ENCODE results near the gene GLRX.

The GLRX gene

DNA sequence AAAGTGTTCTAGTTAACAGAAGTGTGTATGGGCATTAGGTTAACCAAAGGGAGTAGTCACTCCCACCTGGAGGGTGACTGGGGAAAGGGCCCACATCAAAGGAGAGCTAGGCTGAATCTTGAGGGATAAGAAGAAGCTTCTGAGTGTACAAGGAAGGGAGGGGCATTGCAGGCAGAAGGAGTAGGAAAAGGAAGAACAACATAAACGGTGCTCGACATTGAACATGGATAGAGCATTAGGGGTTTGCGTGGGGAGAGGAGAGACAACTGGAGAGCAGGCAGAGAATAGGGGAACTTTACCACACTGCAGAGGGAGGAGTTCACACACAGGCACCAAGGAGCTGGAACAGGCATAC is 5.3 kb upstream of the GLRX start:
- TF ChIP-seq, protein P1, sequence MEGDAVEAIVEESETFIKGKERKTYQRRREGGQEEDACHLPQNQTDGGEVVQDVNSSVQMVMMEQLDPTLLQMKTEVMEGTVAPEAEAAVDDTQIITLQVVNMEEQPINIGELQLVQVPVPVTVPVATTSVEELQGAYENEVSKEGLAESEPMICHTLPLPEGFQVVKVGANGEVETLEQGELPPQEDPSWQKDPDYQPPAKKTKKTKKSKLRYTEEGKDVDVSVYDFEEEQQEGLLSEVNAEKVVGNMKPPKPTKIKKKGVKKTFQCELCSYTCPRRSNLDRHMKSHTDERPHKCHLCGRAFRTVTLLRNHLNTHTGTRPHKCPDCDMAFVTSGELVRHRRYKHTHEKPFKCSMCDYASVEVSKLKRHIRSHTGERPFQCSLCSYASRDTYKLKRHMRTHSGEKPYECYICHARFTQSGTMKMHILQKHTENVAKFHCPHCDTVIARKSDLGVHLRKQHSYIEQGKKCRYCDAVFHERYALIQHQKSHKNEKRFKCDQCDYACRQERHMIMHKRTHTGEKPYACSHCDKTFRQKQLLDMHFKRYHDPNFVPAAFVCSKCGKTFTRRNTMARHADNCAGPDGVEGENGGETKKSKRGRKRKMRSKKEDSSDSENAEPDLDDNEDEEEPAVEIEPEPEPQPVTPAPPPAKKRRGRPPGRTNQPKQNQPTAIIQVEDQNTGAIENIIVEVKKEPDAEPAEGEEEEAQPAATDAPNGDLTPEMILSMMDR (IDR thresholded peaks at IDR 0.05; ENCODE audit: low read depth, low read length, missing control alignments): no peak
- no peak for DNase-seq (ENCODE audit: extremely low read depth, low read depth)
- H3K4me3 ChIP-seq (replicated peaks; ENCODE audit: low read depth, low read length): no peak overlapping the region

DNA sequence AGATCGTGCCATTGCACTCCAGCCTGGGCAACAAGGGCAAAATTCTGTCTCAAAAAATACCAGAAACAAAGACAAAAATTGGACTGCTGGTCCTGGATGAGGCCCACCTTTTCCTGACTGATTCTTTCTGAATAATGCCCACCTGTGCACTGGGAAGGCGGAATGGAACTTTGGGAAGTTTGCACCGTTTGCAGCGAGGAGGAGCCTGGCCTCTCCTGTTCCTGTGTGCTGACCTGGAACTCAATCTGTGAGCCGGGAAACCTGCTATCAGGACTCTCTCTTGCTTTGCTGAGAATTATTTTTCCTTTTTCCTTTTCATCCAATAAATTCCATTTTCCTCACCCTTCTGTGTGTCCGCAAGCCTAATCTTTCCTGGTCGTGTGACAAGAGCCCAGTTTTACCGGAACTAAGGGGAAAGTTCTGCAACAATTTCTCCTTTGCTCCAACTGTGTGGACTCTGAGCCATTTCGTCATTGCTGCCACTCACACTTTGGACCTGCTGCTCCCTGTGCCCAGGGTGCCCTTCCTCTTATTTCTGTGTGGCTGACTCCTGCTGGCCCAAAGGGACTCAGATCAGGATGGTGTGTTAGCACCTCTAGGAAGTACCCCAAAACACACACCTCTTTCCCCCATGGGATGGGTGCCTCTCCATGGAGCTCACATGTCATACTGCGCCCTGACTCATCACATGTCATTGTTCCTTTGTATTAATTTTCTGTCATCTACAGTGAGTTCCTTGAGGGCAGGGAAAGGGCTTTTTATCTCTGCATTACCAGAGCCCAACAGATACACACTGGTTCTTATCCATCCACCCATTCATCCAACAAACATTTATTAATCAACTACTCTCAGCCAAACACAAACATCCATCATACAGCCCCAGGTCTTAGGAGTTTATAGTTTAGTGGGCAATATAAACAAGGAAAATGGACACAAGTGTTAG is 4.7 kb upstream of the GLRX start:
- H3K4me3 ChIP-seq (replicated peaks; ENCODE audit: low read depth, low read length): no peak overlapping the region
- TF ChIP-seq, protein P1 (IDR thresholded peaks at IDR 0.05; ENCODE audit: low read depth, low read length, missing control alignments): no peak
- DNase-seq (ENCODE audit: extremely low read depth, low read depth): no peak

DNA sequence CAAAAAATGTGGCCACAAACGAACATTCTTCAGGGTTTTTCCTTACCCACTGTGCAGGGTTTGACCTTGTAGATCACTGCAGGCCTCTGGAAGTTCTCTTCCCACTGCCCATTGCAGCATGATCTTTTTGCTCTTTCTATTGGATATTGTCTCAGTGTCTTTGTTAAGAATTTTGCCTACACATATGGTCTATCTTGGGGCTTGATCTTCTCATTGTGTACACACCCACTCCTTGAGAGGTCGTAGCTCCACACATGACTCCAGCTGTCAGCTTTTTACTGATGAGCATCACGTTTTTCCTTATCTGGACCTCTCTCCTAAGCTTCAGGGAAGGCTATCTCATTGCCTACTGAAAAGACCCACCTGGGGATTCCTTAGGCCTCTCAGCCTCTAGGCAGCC is 3.0 kb upstream of the GLRX start:
- TF ChIP-seq, protein P1 (IDR thresholded peaks at IDR 0.05; ENCODE audit: low read depth, low read length, missing control alignments): no peak
- no peak overlapping the region for H3K4me3 ChIP-seq (replicated peaks; ENCODE audit: low read depth, low read length)
- DNase-seq (ENCODE audit: extremely low read depth, low read depth): no peak

DNA sequence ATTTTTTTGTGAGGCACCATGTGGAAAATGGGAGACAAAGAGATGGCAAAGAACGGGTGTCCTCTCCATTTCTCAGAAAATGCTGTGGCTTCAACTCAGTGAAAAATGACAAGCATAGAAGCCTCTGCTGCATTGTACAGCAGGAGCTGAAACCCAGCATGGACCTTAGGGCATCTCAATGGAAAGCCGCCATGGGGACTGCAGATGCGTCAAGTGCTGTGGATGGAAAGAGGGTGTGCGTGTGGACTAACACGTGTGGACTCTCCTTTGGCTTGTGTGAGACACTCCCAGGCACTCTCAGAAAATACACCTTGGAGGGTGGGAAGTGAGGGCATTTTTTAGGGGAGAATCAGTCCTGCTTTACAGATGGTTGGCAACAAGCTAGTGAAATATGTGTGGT is 2.2 kb upstream of the GLRX start:
- no peak for DNase-seq (ENCODE audit: extremely low read depth, low read depth)
- TF ChIP-seq, protein P1 (IDR thresholded peaks at IDR 0.05; ENCODE audit: low read depth, low read length, missing control alignments): no peak
- no peak overlapping the region for H3K4me3 ChIP-seq (replicated peaks; ENCODE audit: low read depth, low read length)

DNA sequence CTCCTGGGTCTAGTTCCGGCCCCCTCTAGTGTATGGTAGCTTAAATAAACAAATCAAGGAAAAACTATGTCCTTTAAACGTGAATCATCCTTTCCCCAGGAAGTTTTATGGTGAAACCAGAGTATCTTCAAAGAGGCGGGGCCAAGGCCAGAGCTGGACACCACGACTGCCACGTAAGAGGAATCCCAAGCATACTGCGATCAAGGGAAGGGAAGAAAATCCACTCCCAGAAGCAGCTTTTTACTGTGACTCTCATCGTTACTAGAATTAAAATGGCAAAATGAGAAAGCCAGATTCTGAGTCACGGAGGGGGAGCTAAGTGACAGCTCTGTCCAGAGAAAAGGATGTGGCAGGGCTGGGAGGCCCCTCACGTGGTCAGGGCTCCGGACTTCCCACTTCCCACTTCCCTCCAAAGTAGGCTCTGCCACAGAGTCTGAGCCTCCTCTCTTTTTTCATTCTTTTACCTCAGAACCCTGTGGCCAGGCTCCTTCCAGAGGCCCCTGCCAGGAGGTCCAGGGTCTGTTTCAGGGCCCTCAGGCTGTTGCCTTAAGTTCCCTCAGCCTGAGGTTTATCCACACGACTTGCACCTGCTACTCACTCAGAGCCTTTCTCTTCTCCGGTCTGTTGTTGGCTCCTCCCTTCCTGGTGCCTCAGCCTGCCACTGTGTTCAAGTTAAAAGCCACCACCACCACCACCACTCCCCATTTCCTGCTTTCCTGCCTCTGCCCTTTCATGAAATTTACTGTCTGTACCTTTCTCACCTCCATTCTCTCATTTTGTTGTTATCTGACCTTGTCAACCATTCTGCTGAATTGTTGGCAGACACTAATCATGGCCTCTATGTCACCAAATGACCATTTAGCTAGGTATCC is 1.4 kb upstream of the GLRX start:
- H3K4me3 ChIP-seq (replicated peaks; ENCODE audit: low read depth, low read length): peak overlapping the region; percentile 76
- peak; percentile 91 for DNase-seq (ENCODE audit: extremely low read depth, low read depth)
- TF ChIP-seq, protein P1 (IDR thresholded peaks at IDR 0.05; ENCODE audit: low read depth, low read length, missing control alignments): peak; percentile 6

DNA sequence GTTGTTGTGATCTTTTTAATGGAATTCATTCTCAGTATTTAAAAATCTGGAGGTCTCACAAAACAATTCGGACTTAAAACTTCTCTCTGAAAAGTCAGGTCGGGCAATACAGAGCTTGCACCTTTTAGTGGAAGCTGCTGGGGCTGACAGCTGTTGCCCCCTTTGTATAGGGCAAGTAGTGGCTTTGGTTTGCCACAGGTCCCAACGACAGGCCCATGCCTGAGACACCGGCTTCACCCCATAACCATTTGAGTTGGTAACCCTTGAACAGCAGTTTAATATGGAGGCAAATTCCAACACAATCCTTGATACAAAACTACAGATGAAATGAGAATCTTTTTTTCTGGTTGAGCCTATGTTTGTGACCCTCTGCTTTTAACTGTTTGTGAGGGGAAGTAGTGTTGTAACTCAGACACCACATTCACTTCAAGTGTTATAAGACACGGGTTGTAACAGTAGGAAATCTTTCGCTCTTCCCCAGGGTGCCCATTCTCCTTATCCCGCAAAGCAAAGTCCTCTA is 752 bp upstream of the GLRX start:
- TF ChIP-seq, protein P1 (IDR thresholded peaks at IDR 0.05; ENCODE audit: low read depth, low read length, missing control alignments): no peak
- peak overlapping the region; percentile 76 for H3K4me3 ChIP-seq (replicated peaks; ENCODE audit: low read depth, low read length)
- DNase-seq (ENCODE audit: extremely low read depth, low read depth): no peak
